Aorta (tissue), 5 donors: ENCODE measurements around the gene NOTO. TPM values are rescaled to one million over a fixed set of nuclear protein-coding genes. Genes with fewer than 3 reads are reported as not detected.
"Not testable (repeated sequence)": the region's sequence is repeated elsewhere in the genome, so short reads cannot be mapped to it uniquely, and the experiment has no call there.

Experiments used
- ATAC-seq: fragments of 200-7000 bp; cut with Tn5 transposase; one replicate; pipeline ENCODE4 v1.9.1; 2022; ENCODE audit warnings: moderate library complexity; ENCODE audit not compliant: low FRiP score
- DNase-seq, 2 donors: peaks; one replicate each; pipeline ENCODE4 v3.0.0-alpha.2; 2020
- H3K27ac ChIP-seq, 2 donors: one replicate each; pipeline ENCODE4 v1.5.1; 2013; ENCODE audit warnings: low read length in 2 of 2, mild to moderate bottlenecking in 2 of 2, moderate library complexity in 2 of 2, control low read depth in 1 of 2, inconsistent platforms in 1 of 2, low read depth in 1 of 2
- H3K27me3 ChIP-seq, 2 donors: one replicate each; pipeline ENCODE4 v1.6.1; 2013; ENCODE audit warnings: control low read depth in 1 of 2, low read length in 1 of 2, mild to moderate bottlenecking in 1 of 2, moderate library complexity in 1 of 2; ENCODE audit not compliant: insufficient read depth in 2 of 2, control insufficient read depth in 1 of 2
- H3K36me3 ChIP-seq, 2 donors: one replicate each; pipeline ENCODE4 v1.6.1; 2013; ENCODE audit warnings: control low read depth in 1 of 2, low read length in 1 of 2, mild to moderate bottlenecking in 1 of 2; ENCODE audit not compliant: insufficient read depth in 2 of 2, control insufficient read depth in 1 of 2
- H3K4me1 ChIP-seq, 2 donors: one replicate each; pipeline ENCODE4 v1.6.1; 2013; ENCODE audit warnings: low read length in 2 of 2, control low read depth in 1 of 2, mild to moderate bottlenecking in 1 of 2, moderate library complexity in 1 of 2; ENCODE audit not compliant: insufficient read depth in 2 of 2, control insufficient read depth in 1 of 2
- H3K4me3 ChIP-seq, 2 donors: one replicate each; pipeline ENCODE4 v1.5.1; 2013; ENCODE audit warnings: low read length in 2 of 2, control low read depth in 1 of 2, mild to moderate bottlenecking in 1 of 2
- H3K9me3 ChIP-seq: one replicate; pipeline ENCODE4 v1.6.1; 2013; ENCODE audit warnings: mild to moderate bottlenecking, low read length; ENCODE audit not compliant: control insufficient read depth
- WGBS, 2 donors: extraction: QIAGEN DNeasy Blood & Tissue Kit; methylation state at CpG; one replicate each; pipeline ENCODE4 v1.1.7; 2013; 5-methylcytosine and 5-hydroxymethylcytosine counted together
- intact Hi-C, 2 donors: fragments of 100-400 bp; cut with DNase I; formaldehyde crosslinking; loops; one replicate each; pipeline versions ENCODE4 v1.14.2 to v1.15.0; 2022
- long read RNA-seq, 2 donors: library from polyadenylated mRNA; unstranded; transcript quantifications; one replicate each; pipeline ENCODE4 v2.0.0, GENCODE V29; 2020 to 2021
- polyA plus RNA-seq, 2 donors: library from polyadenylated mRNA; stranded (reverse); fragments of 200-250 nt; gene quantifications; one replicate each; pipeline ENCODE4 v1.2.3, GENCODE V29; 2013
- total RNA-seq, 2 donors: library from RNA; stranded (reverse); fragmentation: NEBNext Ultra II Directional; extraction: Animal tissue kit (Norgen Biotek cat#: 25700); gene quantifications; one replicate each; pipeline ENCODE4 v1.2.1, GENCODE V29; 2021
- donor health status: healthy with polysubstance abuse.
- donor health status: Bipolar disorder and iron deficiency.
- donor health status: DM: no; HTN: no; CAD: no.
- donor health status: DM: no; HTN: no; CAD: no.
- donor health status: DM: yes; HTN: yes; CAD: no.

Gene NOTO, protein sequence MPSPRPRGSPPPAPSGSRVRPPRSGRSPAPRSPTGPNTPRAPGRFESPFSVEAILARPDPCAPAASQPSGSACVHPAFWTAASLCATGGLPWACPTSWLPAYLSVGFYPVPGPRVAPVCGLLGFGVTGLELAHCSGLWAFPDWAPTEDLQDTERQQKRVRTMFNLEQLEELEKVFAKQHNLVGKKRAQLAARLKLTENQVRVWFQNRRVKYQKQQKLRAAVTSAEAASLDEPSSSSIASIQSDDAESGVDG
- total RNA-seq (not detected), polyA plus RNA-seq (not detected)
- long read RNA-seq, donor 1 = 0 reads
- long read RNA-seq, donor 2 = 0 reads

DNA sequence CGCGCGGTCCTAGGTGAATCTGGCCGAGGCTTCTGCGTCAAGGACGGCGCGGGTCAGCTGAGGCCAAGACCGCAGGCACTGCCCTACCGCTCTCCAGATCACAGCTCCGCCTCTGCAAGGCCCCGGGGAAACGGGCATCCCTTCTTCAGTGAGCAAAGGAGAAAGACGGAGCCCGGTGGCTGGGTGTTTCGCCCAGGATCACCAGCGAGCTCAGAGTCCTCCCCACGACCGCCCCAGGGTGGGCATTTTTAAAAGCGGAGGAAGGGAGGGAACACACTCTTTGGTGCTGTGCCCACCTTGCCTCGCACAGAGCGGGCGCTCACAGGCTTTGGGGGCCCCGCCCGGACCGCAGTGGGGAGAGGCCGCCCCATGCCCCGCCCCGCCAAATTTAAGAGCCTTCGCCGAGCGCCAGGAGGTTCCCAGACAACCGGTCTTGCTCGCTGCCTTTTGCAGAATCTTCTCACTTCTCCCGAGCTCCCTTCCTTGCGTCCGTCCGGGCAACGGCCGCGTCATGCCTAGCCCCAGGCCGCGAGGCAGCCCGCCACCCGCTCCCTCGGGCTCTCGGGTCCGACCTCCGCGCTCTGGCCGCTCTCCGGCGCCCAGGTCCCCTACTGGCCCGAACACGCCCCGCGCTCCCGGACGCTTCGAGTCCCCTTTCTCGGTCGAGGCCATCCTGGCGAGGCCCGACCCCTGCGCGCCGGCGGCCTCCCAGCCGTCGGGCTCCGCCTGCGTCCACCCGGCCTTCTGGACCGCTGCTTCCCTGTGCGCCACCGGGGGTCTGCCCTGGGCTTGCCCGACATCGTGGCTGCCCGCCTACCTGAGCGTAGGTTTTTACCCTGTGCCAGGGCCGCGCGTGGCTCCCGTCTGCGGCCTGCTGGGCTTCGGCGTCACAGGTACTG, at the start of gene NOTO:
Gene NOTO, plus strand, starts transcription at position 419 of the 899 bp plus-strand sequence. Its CDS starts 93 bp downstream, at position 512.
- Histone ChIP-seq H3K9me3 (no peaks in the 10 kb centered on the region), H3K27ac (no peak within 1 kb of the TSS), H3K36me3 (no peaks in the 10 kb centered on the region), H3K4me3 (peak within 1 kb of the TSS in 1 of 2 donors; percentile 0), H3K4me1 (no peaks in the 10 kb centered on the region), H3K27me3 (peaks cover 0 to 2% of the 10 kb centered on the region in 2 donors)
- intact Hi-C loops = no loop called here
- ATAC-seq = peak; percentile 57
- DNase-seq = no peak
- WGBS, 2 donors = 2% methylated on average over 87 of the region's 87 CpGs

DNA sequence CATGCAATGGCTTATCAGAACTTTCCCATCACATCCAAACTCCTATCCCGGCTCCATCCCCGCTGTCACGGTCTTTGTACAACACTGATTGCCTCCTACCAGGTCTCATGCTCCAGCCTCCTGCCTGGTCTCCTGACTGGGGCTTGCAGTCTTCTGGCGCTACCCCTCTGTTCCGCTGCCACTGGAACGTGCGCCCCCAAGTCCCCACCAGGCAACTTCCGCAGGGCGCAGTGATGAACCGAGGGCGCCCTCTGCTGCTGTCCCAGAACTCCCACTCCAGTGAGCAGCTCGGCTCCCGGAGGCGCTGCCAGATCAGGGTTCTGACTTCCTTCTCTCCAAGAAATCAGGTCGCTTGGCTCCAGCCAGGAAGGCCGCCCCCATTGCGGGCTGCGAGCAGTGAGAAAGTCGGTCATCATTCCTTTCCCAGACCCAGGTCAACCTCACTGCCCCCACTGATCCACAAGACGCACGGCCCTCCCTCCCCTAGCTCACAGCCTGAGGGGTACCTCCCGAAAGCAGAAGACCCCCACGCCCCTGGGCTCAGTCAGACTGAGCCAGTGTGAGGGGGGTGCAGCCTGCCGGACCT, 45.7 kb upstream of the NOTO start:
- 8 to 9% methylated on average over 24 of the region's 24 CpGs for WGBS, 2 donors
- Histone ChIP-seq H3K27ac (no peak overlapping the region), H3K9me3 (no peaks in the 10 kb centered on the region), H3K4me1 (no peaks in the 10 kb centered on the region), H3K27me3 (no peaks in the 10 kb centered on the region), H3K36me3 (no peaks in the 10 kb centered on the region), H3K4me3 (no peak overlapping the region)
- ATAC-seq (peak; percentile 91), DNase-seq (peak; percentile 78 to 91)
- intact Hi-C loops = loop anchor here in 1 of 2 donors (1.0 to 5.0 kb wide), 5 partner anchors 39 to 264 kb away; no protein-coding TSS in a partner anchor

DNA sequence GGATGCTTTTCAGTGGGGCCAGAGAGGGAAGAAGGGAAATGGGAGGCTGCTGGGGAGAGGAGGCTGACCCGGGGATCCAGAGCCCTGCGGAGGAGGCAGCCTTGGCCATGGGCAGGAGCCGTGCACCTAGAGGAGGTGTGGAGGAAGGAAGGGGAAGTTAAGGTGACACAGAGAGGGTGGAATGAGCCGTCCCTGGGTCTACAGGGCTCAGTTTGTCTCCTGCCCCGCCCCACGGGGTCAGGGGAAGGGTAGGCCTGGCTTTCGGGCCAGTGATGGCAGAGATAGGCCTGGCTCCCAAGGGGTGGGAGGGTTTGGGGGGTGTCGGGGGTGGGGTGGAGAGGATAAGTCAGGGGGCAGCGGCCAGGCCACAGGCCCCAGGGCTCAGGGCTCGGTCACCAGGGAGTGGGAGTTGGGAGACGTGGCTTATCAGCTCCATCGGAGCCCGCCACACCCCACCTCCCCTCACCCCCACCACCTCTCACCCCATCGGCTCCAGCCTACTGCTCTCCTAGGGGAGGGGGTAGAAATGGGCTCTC, 39.5 kb upstream of the NOTO start:
- H3K9me3 ChIP-seq = no peaks in the 10 kb centered on the region
- no peak for DNase-seq
- no peaks in the 10 kb centered on the region for H3K36me3 ChIP-seq
- H3K4me3 ChIP-seq = no peak overlapping the region
- H3K27me3 ChIP-seq = no peaks in the 10 kb centered on the region
- no peak overlapping the region for H3K27ac ChIP-seq
- no peak for ATAC-seq
- no peaks in the 10 kb centered on the region for H3K4me1 ChIP-seq
- WGBS, 2 donors = 60 to 68% methylated on average over 8 to 14 of the region's 14 CpGs
- intact Hi-C loops = loop anchor here in 1 of 2 donors (2.0 to 5.0 kb wide), 3 partner anchors 78 to 271 kb away; no protein-coding TSS in a partner anchor

DNA sequence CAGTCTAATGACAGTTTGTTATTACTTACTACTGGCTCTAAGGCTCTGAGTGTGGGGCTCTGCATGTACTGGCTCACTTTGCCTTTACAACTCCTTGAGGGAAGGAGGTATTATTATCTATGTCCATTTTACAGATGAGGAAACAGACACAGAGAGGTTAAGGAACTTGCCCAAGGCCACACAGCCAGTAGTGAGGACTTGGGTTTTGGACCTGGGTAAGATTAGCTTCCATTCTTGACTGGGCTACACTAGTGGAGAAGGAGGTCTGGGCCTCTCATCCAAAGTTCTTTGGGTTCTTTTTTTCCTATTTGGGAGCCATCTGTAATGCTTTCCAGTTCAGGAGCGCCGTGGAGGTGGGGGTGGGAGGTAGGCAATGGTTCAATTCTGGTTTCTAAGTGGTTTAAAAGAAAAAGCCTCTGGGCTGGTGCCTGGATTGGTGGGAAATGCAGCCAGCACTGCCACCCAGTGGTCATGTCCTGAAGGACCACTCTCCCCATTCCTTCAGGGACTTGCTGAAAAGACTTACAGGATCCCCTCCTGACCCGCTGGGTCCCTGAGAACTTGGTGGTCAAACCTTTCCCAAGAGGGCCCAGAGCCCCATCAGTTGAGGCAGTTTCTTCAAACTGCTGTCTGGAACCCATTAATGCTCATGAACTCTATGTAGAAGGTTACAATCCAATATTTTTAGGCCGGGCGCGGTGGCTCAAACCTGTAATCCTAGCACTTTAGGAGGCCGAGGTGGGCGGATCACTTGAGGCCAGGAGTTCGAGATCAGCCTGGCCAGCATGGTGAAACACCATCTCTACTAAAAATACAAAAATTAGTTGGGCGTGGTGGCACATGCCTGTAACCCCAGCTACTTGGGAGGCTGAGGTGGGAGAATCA, 38.6 kb upstream of the NOTO start:
- 54 to 56% methylated on average over 10 of the region's 10 CpGs for WGBS, 2 donors
- Histone ChIP-seq H3K27ac (no peak overlapping the region), H3K4me3 (no peak overlapping the region), H3K9me3 (no peaks in the 10 kb centered on the region), H3K27me3 (no peaks in the 10 kb centered on the region), H3K36me3 (no peaks in the 10 kb centered on the region), H3K4me1 (no peaks in the 10 kb centered on the region)
- intact Hi-C loops = loop anchor here in 1 of 2 donors (2.0 to 5.0 kb wide), 3 partner anchors 79 to 271 kb away; no protein-coding TSS in a partner anchor
- peak; percentile 71 to 86 for DNase-seq
- peak; percentile 82 for ATAC-seq

DNA sequence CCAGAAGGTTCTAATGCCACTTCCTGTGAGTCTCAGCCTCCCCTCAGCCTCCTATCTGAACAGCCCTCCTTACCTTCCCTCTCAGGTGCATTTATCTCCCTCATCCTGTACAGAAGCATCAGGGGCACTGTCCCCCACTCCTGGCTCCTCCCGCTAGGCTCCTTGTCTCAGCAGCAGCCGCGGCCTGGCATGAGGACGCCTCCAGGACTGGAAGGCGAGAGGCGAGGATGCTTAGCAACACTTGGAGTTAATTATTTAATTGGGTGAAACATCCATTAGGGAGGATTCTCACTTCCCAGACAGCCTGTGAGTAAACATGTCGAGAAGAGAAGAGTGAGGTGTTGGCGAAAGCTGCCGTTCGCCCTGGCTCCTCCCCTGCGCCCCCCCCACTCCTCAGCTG, 36.4 kb upstream of the NOTO start:
- H3K27ac ChIP-seq, DNase-seq, H3K4me1 ChIP-seq, intact Hi-C loops, H3K9me3 ChIP-seq, H3K4me3 ChIP-seq, ATAC-seq, H3K27me3 ChIP-seq, H3K36me3 ChIP-seq: not testable (repeated sequence)
- whole genome bisulfite sequencing, 2 donors = 53 to 54% methylated on average over 10 to 11 of the region's 11 CpGs

DNA sequence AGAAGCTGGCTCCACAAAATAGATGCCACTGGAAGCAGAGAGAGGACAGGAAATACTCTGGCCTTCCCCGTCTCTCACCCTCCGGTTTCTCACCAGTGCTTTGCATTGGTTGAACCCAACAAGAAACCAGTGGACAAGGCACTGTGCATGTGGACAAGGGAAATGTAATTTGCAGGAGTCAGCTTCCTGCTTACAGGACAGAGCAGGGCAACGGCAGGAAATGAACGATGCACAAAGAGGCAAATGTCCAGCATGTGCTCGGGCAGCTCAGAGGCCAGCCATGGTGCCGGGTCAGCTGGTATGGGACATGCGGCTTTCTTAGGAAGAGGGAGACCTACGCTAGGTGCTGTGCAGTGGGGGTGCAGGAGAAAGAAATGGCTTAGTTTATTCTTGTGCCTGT, 35.6 kb upstream of the NOTO start:
- ATAC-seq, DNase-seq, H3K27ac ChIP-seq, intact Hi-C loops, H3K4me3 ChIP-seq, H3K9me3 ChIP-seq, H3K36me3 ChIP-seq, H3K27me3 ChIP-seq, H3K4me1 ChIP-seq: not testable (repeated sequence)
- 65 to 87% methylated on average over 3 to 4 of the region's 8 CpGs for WGBS, 2 donors

DNA sequence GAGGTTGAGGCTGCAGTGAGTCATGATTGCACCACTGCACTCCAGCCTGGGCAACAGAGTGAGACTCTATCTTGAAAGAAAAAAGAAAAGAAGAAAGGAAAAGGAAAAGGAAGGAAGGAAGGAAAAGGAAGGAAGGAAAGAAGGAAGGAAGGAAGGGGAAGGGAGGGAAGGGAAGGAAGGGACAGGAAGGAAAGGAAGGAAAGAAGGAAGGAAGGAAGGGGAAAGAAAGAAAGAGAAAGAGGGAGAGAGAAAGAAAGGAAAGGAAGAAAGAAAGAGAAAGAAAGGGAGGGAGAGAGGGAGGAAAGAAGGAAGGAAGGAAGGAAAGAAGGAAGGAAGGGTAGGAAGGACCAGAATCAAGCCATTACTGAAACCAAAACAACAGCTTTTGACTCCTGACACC, 34.0 kb upstream of the NOTO start:
- DNase-seq, intact Hi-C loops, ATAC-seq: not testable (repeated sequence)

DNA sequence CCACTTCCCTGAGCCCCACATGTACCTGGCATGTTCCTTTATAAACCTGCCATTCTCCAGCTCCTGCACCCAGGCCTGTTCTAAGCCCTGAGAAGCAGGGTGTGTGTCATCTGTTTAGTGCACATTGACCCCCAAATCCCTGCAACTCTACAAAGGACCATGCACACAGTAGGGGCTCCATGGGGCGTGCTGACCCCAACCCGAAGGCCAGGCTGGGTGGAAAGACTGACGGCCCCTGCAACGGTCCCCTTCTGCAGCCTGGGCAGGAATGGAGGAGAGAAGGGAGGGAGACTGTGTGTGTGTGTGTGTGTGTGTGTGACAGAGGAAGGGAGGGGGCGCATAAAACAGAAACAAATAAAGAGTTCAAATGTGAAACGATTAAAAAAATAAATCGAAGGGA, 32.0 kb upstream of the NOTO start:
- 76 to 86% methylated on average over 5 to 6 of the region's 7 CpGs for WGBS, 2 donors
- DNase-seq, ATAC-seq, H3K27ac ChIP-seq, H3K9me3 ChIP-seq, H3K4me1 ChIP-seq, H3K36me3 ChIP-seq, H3K27me3 ChIP-seq, H3K4me3 ChIP-seq: not testable (repeated sequence)
- intact Hi-C loops = loop anchor here in 1 of 2 donors (10.0 kb wide), 1 partner anchor 396 kb away; no protein-coding TSS in a partner anchor

More for the DNA sequence above, 34.0 kb upstream of the NOTO start:
- H3K36me3 ChIP-seq, H3K4me3 ChIP-seq, H3K27ac ChIP-seq, H3K27me3 ChIP-seq, H3K4me1 ChIP-seq, H3K9me3 ChIP-seq: not testable (repeated sequence)
